Tibial artery (tissue), 4 donors: ENCODE results near the gene TMEM259.

Source experiments
- DNase-seq, 2 donors: peaks; one replicate each; pipeline ENCODE4 v3.0.0-alpha.2; 2019
- H3K27ac ChIP-seq, 2 donors: fragments of 200-600 bp; sonication (generic) in 1 of 2; 1 replicate in 1 of 2; 2 replicates in 1 of 2; pipeline ENCODE4 v1.5.1; 2018 to 2019; ENCODE audit warnings: mild to moderate bottlenecking in 1 of 2
- H3K27me3 ChIP-seq, 2 donors: fragments of 200-600 bp; sonication (generic) in 1 of 2; one replicate each; pipeline versions ENCODE4 v1.5.1 to v1.6.0; 2016 to 2019
- H3K36me3 ChIP-seq, 3 donors: fragments of 200-600 bp; sonication (generic) in 2 of 3; one replicate each; pipeline ENCODE4 v1.5.1; 2016 to 2019; ENCODE audit warnings: mild to moderate bottlenecking in 2 of 3
- H3K4me1 ChIP-seq, 4 donors: fragments of 200-600 bp; sonication (generic) in 2 of 4; 1 replicate in 3 of 4; 2 replicates in 1 of 4; pipeline ENCODE4 v1.5.1; 2016 to 2019
- H3K4me3 ChIP-seq, 2 donors: fragments of 200-600 bp; sonication (generic) in 1 of 2; 1 replicate in 1 of 2; 2 replicates in 1 of 2; pipeline ENCODE4 v1.5.1; 2018 to 2019; ENCODE audit warnings: mild to moderate bottlenecking in 2 of 2
- H3K9me3 ChIP-seq, 3 donors: fragments of 200-600 bp; sonication (generic) in 1 of 3; one replicate each; pipeline ENCODE4 v1.5.1; 2016 to 2019
- CTCF ChIP-seq, 2 experiments: fragments of 200-600 bp in 1 of 2; fragments of 450-650 bp in 1 of 2; IDR thresholded peaks; one replicate each; pipeline ENCODE4 v1.5.1; 2017 to 2019; ENCODE audit warnings: antibody characterized with exemption in 2 of 2, mild to moderate bottlenecking in 1 of 2, moderate library complexity in 1 of 2
- intact Hi-C: fragments of 100-400 bp; cut with DNase I; formaldehyde crosslinking; loops from one replicate; pipeline ENCODE4 v1.15.0; 2023; ENCODE audit warnings: low total_unique reads

TMEM259 gene

GRCh38 chr19:1018393-1018792 is 2.5 kb downstream of the TMEM259 start:
- no peak for TF ChIP-seq CTCF (IDR thresholded peaks at IDR 0.05)

GRCh38 chr19:1017906-1018305 is 3.0 kb downstream of the TMEM259 start:
- intact Hi-C loops = loop anchor here (10.0 kb wide), 1 partner anchor 157 kb away; the partner anchor contains the start of gene SBNO2
- Histone ChIP-seq H3K36me3 (peaks cover 3 to 30% (median 23%) of the 10 kb centered on the region in 3 donors), H3K9me3 (no peaks in the 10 kb centered on the region), H3K4me1 (peaks cover 12 to 67% (median 62%) of the 10 kb centered on the region in 4 donors), H3K4me3 (no peak overlapping the region), H3K27ac (no peak overlapping the region), H3K27me3 (no peaks in the 10 kb centered on the region)
- no peak for DNase-seq
- TF ChIP-seq CTCF (IDR thresholded peaks at IDR 0.05) = no peak

More at GRCh38 chr19:1018393-1018792, 2.5 kb downstream of the TMEM259 start:
- Histone ChIP-seq H3K4me1 (peaks cover 12 to 72% (median 64%) of the 10 kb centered on the region in 4 donors), H3K36me3 (peaks cover 0 to 25% (median 18%) of the 10 kb centered on the region in 3 donors), H3K27ac (no peak overlapping the region), H3K4me3 (no peak overlapping the region), H3K27me3 (no peaks in the 10 kb centered on the region), H3K9me3 (no peaks in the 10 kb centered on the region)
- no peak for DNase-seq
- intact Hi-C loops = loop anchor here (10.0 kb wide), 1 partner anchor 156 kb away; the partner anchor contains the start of gene SBNO2

- no peak overlapping the region for H3K4me3 ChIP-seq
- H3K36me3 ChIP-seq = peaks cover 9 to 36% (median 29%) of the 10 kb centered on the region in 3 donors
- H3K27me3 ChIP-seq = no peaks in the 10 kb centered on the region
- H3K27ac ChIP-seq = peak overlapping the region in 1 of 2 donors; percentile 4
- intact Hi-C loops = loop anchor here (10.0 kb wide), 1 partner anchor 157 kb away; the partner anchor contains the start of gene SBNO2
- TF ChIP-seq CTCF (IDR thresholded peaks at IDR 0.05) = no peak
- H3K4me1 ChIP-seq = peaks cover 12 to 63% (median 56%) of the 10 kb centered on the region in 4 donors
- no peak for DNase-seq
- H3K9me3 ChIP-seq = no peaks in the 10 kb centered on the region
Measured at GRCh38 chr19:1017115-1017905, 3.6 kb downstream of the TMEM259 start.

- intact Hi-C loops = loop anchor here (10.0 kb wide), 1 partner anchor 158 kb away; the partner anchor contains the start of gene SBNO2
- TF ChIP-seq CTCF (IDR thresholded peaks at IDR 0.05) = no peak
- H3K27me3 ChIP-seq = no peaks in the 10 kb centered on the region
- peak overlapping the region in 1 of 2 donors; percentile 4 for H3K27ac ChIP-seq
- DNase-seq = no peak
- no peaks in the 10 kb centered on the region for H3K9me3 ChIP-seq
- no peak overlapping the region for H3K4me3 ChIP-seq
- H3K36me3 ChIP-seq = peaks cover 15 to 42% (median 35%) of the 10 kb centered on the region in 3 donors
- H3K4me1 ChIP-seq = peaks cover 12 to 57% (median 50%) of the 10 kb centered on the region in 4 donors
Measured at GRCh38 chr19:1016647-1017114, 4.2 kb downstream of the TMEM259 start.

- intact Hi-C loops = loop anchor here (10.0 kb wide), 1 partner anchor 159 kb away; the partner anchor contains the start of gene SBNO2
- H3K27ac ChIP-seq = no peak overlapping the region
- peaks cover 12 to 55% (median 48%) of the 10 kb centered on the region in 4 donors for H3K4me1 ChIP-seq
- H3K4me3 ChIP-seq = no peak overlapping the region
- no peak for DNase-seq
- no peaks in the 10 kb centered on the region for H3K9me3 ChIP-seq
- H3K27me3 ChIP-seq = no peaks in the 10 kb centered on the region
- no peak for TF ChIP-seq CTCF (IDR thresholded peaks at IDR 0.05)
- H3K36me3 ChIP-seq = peaks cover 22 to 48% (median 42%) of the 10 kb centered on the region in 3 donors
Measured at GRCh38 chr19:1015782-1016646, 4.9 kb downstream of the TMEM259 start.
